Naive thymus-derived CD4-positive, alpha-beta T cell (primary cell): ENCODE data around the gene SH3RF3. TPM values are rescaled to one million over a fixed set of nuclear protein-coding genes. Genes with fewer than 3 reads are reported as not detected.

ENCODE experiments used
- ATAC-seq: fragments of 150-1000 bp; cut with Tn5 transposase; 2 replicates; pipeline ENCODE4 v1.10.0; 2021; ENCODE audit warnings: mild to moderate bottlenecking, moderate library complexity
- CTCF ChIA-PET: fragments of 350-600 bp; sonication (Branson Sonifier 250); formaldehyde crosslinking; loops from one replicate; lab custom pipeline; 2021; ENCODE audit warnings: antibody characterized with exemption; lab: Charles Lee
- POLR2A ChIA-PET: fragments of 350-600 bp; sonication (Branson Sonifier 250); formaldehyde crosslinking; loops from one replicate; lab custom pipeline; 2021; ENCODE audit warnings: antibody characterized with exemption, inconsistent platforms; lab: Charles Lee
- DNase-seq, 9 donors: peaks; one replicate each; pipeline versions ENCODE4 v3.0.0 to v3.0.0-alpha.2; 2020 to 2022; ENCODE audit warnings: mixed read lengths in 1 of 9
- H3K27ac ChIP-seq: one replicate; pipeline ENCODE4 v1.7.0; 2013; ENCODE audit warnings: mild to moderate bottlenecking, low read depth, low read length, moderate library complexity
- H3K27me3 ChIP-seq, 2 donors: one replicate each; pipeline ENCODE4 v1.7.0; 2013; ENCODE audit warnings: low read length in 2 of 2, mild to moderate bottlenecking in 2 of 2, moderate library complexity in 2 of 2; ENCODE audit not compliant: control insufficient read depth in 2 of 2, insufficient read depth in 2 of 2
- H3K36me3 ChIP-seq, 3 experiments: 1 replicate in 2 of 3; 2 replicates in 1 of 3; pipeline ENCODE4 v1.7.0; 2013; ENCODE audit warnings: low read length in 3 of 3, mild to moderate bottlenecking in 3 of 3, moderate library complexity in 1 of 3; ENCODE audit not compliant: insufficient read depth in 3 of 3, control insufficient read depth in 2 of 3
- H3K4me1 ChIP-seq, 2 donors: one replicate each; pipeline ENCODE4 v1.7.0; 2013; ENCODE audit warnings: low read length in 2 of 2, mild to moderate bottlenecking in 2 of 2, moderate library complexity in 1 of 2; ENCODE audit not compliant: control insufficient read depth in 2 of 2, insufficient read depth in 2 of 2
- H3K4me3 ChIP-seq: 2 replicates; pipeline ENCODE4 v1.7.0; 2013; ENCODE audit warnings: mild to moderate bottlenecking, low read length
- H3K9me3 ChIP-seq, 3 experiments: 1 replicate in 2 of 3; 2 replicates in 1 of 3; pipeline ENCODE4 v1.7.0; 2013; ENCODE audit warnings: low read length in 3 of 3; ENCODE audit not compliant: control insufficient read depth in 2 of 3
- H3K27ac Mint-ChIP-seq, 9 donors: one replicate each; pipeline ENCODE4 v1.8.0; 2020 to 2022; ENCODE audit warnings: mixed read lengths in 9 of 9, mild to moderate bottlenecking in 8 of 9, moderate library complexity in 5 of 9, inconsistent platforms in 2 of 9
- H3K27me3 Mint-ChIP-seq, 5 donors: one replicate each; pipeline ENCODE4 v1.8.0; 2021 to 2022; ENCODE audit warnings: mixed read lengths in 5 of 5, mild to moderate bottlenecking in 1 of 5
- H3K36me3 Mint-ChIP-seq, 5 donors: one replicate each; pipeline ENCODE4 v1.8.0; 2020 to 2022; ENCODE audit warnings: mixed read lengths in 5 of 5, mild to moderate bottlenecking in 3 of 5, inconsistent platforms in 1 of 5
- H3K4me1 Mint-ChIP-seq, 7 donors: one replicate each; pipeline ENCODE4 v1.8.0; 2020 to 2022; ENCODE audit warnings: mixed read lengths in 7 of 7, mild to moderate bottlenecking in 3 of 7, inconsistent platforms in 1 of 7
- H3K4me3 Mint-ChIP-seq, 10 donors: one replicate each; pipeline ENCODE4 v1.8.0; 2020 to 2022; ENCODE audit warnings: mild to moderate bottlenecking in 10 of 10, mixed read lengths in 10 of 10, moderate library complexity in 6 of 10, inconsistent platforms in 2 of 10
- H3K9me3 Mint-ChIP-seq, 11 donors: one replicate each; pipeline ENCODE4 v1.8.0; 2020 to 2022; ENCODE audit warnings: mixed read lengths in 11 of 11, mild to moderate bottlenecking in 4 of 11, inconsistent platforms in 1 of 11, moderate library complexity in 1 of 11
- intact Hi-C, 2 donors: fragments of 100-400 bp; cut with micrococcal nuclease; formaldehyde crosslinking; loops; one replicate each; pipeline ENCODE4 v1.15.1; 2023
- polyA plus RNA-seq, 2 donors: library from polyadenylated mRNA; unstranded; fragments of 300-500 nt; fragmentation: Illumina TruSeq; gene quantifications; one replicate each; pipeline ENCODE4 v1.2.3, GENCODE V29; 2021
- total RNA-seq, 6 experiments: library from RNA in 5 of 6; stranded (reverse) in 5 of 6; gene quantifications; 1 replicate in 5 of 6; 2 replicates in 1 of 6; pipeline ENCODE4 v1.2.3 and lab custom pipeline; 2021 to 2026

SH3RF3 gene
- total and polyA plus RNA-seq, 7 experiments from 2014 or later, result 0.19 to 11.5 (median 4.8) TPM

- no peaks in the 10 kb centered on the region for H3K36me3 ChIP-seq
- Mint-ChIP-seq H3K27me3 (peaks cover 0 to 16% (median 0%) of the 10 kb centered on the region in 5 donors), H3K27ac (peak overlapping the region; percentile 68 to 96 (median 93)), H3K36me3 (peaks cover 0 to 6% (median 0%) of the 10 kb centered on the region in 5 donors), H3K4me1 (peaks cover 23 to 75% (median 68%) of the 10 kb centered on the region in 7 donors), H3K9me3 (no peaks in the 10 kb centered on the region), H3K4me3 (peak overlapping the region; percentile 69 to 85 (median 78))
- DNase-seq, result peak in 7 of 9 donors; percentile 68 to 86 (median 80)
- intact Hi-C loops, result loop anchor here (1.0 to 10.0 kb wide), 16 partner anchors 14 to 562 kb away; partner anchors contain the start of genes CCDC138 (in 1 of the 2), EDAR (in 1 of the 2) and SH3RF3 (in 1 of the 2)
- POLR2A ChIA-PET, result interaction anchor here (0.7 to 2.1 kb wide), 7 partner anchors 13 to 316 kb away, joined by 3 to 10 read pairs (median 4); no protein-coding TSS in a partner anchor
- peaks cover 24 to 53% of the 10 kb centered on the region in 2 donors for H3K4me1 ChIP-seq
- H3K4me3 ChIP-seq, result peak overlapping the region; percentile 43
- H3K27ac ChIP-seq, result peak overlapping the region; percentile 68
- peak; percentile 96 for ATAC-seq
- CTCF ChIA-PET, result interaction anchor here (0.7 to 2.3 kb wide), 11 partner anchors 8 to 494 kb away, joined by 3 to 9 read pairs (median 3); no protein-coding TSS in a partner anchor
- no peaks in the 10 kb centered on the region for H3K27me3 ChIP-seq
- H3K9me3 ChIP-seq, result no peaks in the 10 kb centered on the region
Observed at GRCh38 chr2:109348671-109349502, 219.9 kb downstream of the SH3RF3 start.

GRCh38 chr2:109349503-109350465 is 220.8 kb downstream of the SH3RF3 start:
- Histone ChIP-seq H3K27me3 (no peaks in the 10 kb centered on the region), H3K27ac (peak overlapping the region; percentile 68), H3K4me1 (peaks cover 24 to 53% of the 10 kb centered on the region in 2 donors), H3K9me3 (no peaks in the 10 kb centered on the region), H3K4me3 (no peak overlapping the region), H3K36me3 (no peaks in the 10 kb centered on the region)
- H3K27me3 Mint-ChIP-seq, result peaks cover 0 to 11% (median 0%) of the 10 kb centered on the region in 5 donors
- ChIA-PET CTCF (interaction anchor here (0.7 to 2.3 kb wide), 10 partner anchors 7 to 495 kb away, joined by 3 to 9 read pairs (median 3); partner anchors contain the start of gene SH3RF3), POLR2A (interaction anchor here (0.7 to 2.1 kb wide), 6 partner anchors 18 to 317 kb away, joined by 3 to 10 read pairs (median 4); no protein-coding TSS in a partner anchor)
- ATAC-seq, result no peak
- peaks cover 0 to 6% (median 0%) of the 10 kb centered on the region in 5 donors for H3K36me3 Mint-ChIP-seq
- peak overlapping the region in 9 of 10 donors; percentile 71 to 85 (median 79) for H3K4me3 Mint-ChIP-seq
- intact Hi-C loops, result loop anchor here (1.0 to 10.0 kb wide), 16 partner anchors 15 to 562 kb away; partner anchors contain the start of genes CCDC138 (in 1 of the 2), EDAR (in 1 of the 2) and SH3RF3 (in 1 of the 2)
- peak overlapping the region in 8 of 9 donors; percentile 88 to 97 (median 94) for H3K27ac Mint-ChIP-seq
- peak in 1 of 9 donors; percentile 18 for DNase-seq
- H3K9me3 Mint-ChIP-seq, result no peaks in the 10 kb centered on the region
- H3K4me1 Mint-ChIP-seq, result peaks cover 23 to 66% (median 62%) of the 10 kb centered on the region in 7 donors

- Histone ChIP-seq H3K4me1 (peaks cover 24 to 53% of the 10 kb centered on the region in 2 donors), H3K9me3 (no peaks in the 10 kb centered on the region), H3K4me3 (no peak overlapping the region), H3K27ac (no peak overlapping the region), H3K36me3 (no peaks in the 10 kb centered on the region), H3K27me3 (no peaks in the 10 kb centered on the region)
- H3K4me1 Mint-ChIP-seq, result peaks cover 23 to 66% (median 62%) of the 10 kb centered on the region in 7 donors
- no peak for ATAC-seq
- H3K27ac Mint-ChIP-seq, result peak overlapping the region in 8 of 9 donors; percentile 71 to 97 (median 94)
- H3K27me3 Mint-ChIP-seq, result peaks cover 0 to 11% (median 0%) of the 10 kb centered on the region in 5 donors
- POLR2A ChIA-PET, result no interaction called here
- no peaks in the 10 kb centered on the region for H3K9me3 Mint-ChIP-seq
- peaks cover 0 to 6% (median 0%) of the 10 kb centered on the region in 5 donors for H3K36me3 Mint-ChIP-seq
- intact Hi-C loops, result no loop called here
- DNase-seq, result no peak
- peak overlapping the region in 9 of 10 donors; percentile 6 to 85 (median 58) for H3K4me3 Mint-ChIP-seq
- CTCF ChIA-PET, result interaction anchor here (1.3 kb wide), 1 partner anchor 222 kb away, joined by 4 read pairs; the partner anchor contains the start of gene SH3RF3
Observed at GRCh38 chr2:109350526-109350925, 221.5 kb downstream of the SH3RF3 start.

- no peak overlapping the region for H3K27ac ChIP-seq
- ChIA-PET POLR2A (no interaction called here), CTCF (interaction anchor here (1.3 kb wide), 1 partner anchor 222 kb away, joined by 4 read pairs; the partner anchor contains the start of gene SH3RF3)
- no peaks in the 10 kb centered on the region for H3K36me3 ChIP-seq
- intact Hi-C loops, result no loop called here
- peaks cover 23 to 64% (median 57%) of the 10 kb centered on the region in 7 donors for H3K4me1 Mint-ChIP-seq
- H3K36me3 Mint-ChIP-seq, result peaks cover 0 to 10% (median 4%) of the 10 kb centered on the region in 5 donors
- H3K4me3 Mint-ChIP-seq, result peak overlapping the region in 5 of 10 donors; percentile 20 to 85 (median 68)
- peak overlapping the region in 8 of 9 donors; percentile 9 to 97 (median 94) for H3K27ac Mint-ChIP-seq
- DNase-seq (peak in 1 of 9 donors; percentile 16), ATAC-seq (no peak)
- no peaks in the 10 kb centered on the region for H3K9me3 ChIP-seq
- H3K9me3 Mint-ChIP-seq, result no peaks in the 10 kb centered on the region
- H3K27me3 Mint-ChIP-seq, result peaks cover 0 to 8% (median 0%) of the 10 kb centered on the region in 5 donors
- no peak overlapping the region for H3K4me3 ChIP-seq
- H3K27me3 ChIP-seq, result no peaks in the 10 kb centered on the region
- peaks cover 24 to 53% of the 10 kb centered on the region in 2 donors for H3K4me1 ChIP-seq
Observed at GRCh38 chr2:109351164-109351756, 222.3 kb downstream of the SH3RF3 start.

- Histone ChIP-seq H3K27me3 (no peaks in the 10 kb centered on the region), H3K36me3 (no peaks in the 10 kb centered on the region), H3K27ac (no peak overlapping the region), H3K4me1 (peaks cover 24 to 43% of the 10 kb centered on the region in 2 donors), H3K4me3 (no peak overlapping the region), H3K9me3 (no peaks in the 10 kb centered on the region)
- POLR2A ChIA-PET, result interaction anchor here (0.9 kb wide), 1 partner anchor 213 kb away, joined by 3 read pairs; no protein-coding TSS in a partner anchor
- ATAC-seq (no peak), DNase-seq (peak in 1 of 9 donors; percentile 3)
- Mint-ChIP-seq H3K27ac (peak overlapping the region in 7 of 9 donors; percentile 19 to 96 (median 68)), H3K4me1 (peaks cover 23 to 55% (median 48%) of the 10 kb centered on the region in 7 donors), H3K27me3 (peaks cover 0 to 6% (median 0%) of the 10 kb centered on the region in 5 donors), H3K36me3 (peaks cover 0 to 14% (median 5%) of the 10 kb centered on the region in 5 donors), H3K9me3 (peaks cover 0 to 2% (median 0%) of the 10 kb centered on the region in 11 donors), H3K4me3 (peak overlapping the region in 2 of 10 donors; percentile 17 to 85)
- intact Hi-C loops, result no loop called here
- CTCF ChIA-PET, result no interaction called here
Observed at GRCh38 chr2:109352056-109352897, 223.3 kb downstream of the SH3RF3 start.
